ENCODE measurements around the gene SSBP3.

SSBP3 gene

GRCh38 chr1:54259546-54260140 lies 146.6 kb downstream of the SSBP3 start:
- no peak for DNase-seq

- no peak for DNase-seq
Measured at GRCh38 chr1:54257876-54258275, 148.3 kb downstream of the SSBP3 start.

GRCh38 chr1:54257346-54257620 lies 148.9 kb downstream of the SSBP3 start:
- DNase-seq: no peak

GRCh38 chr1:54256522-54257345 lies 149.5 kb downstream of the SSBP3 start:
- DNase-seq: no peak

GRCh38 chr1:54255026-54255702 lies 151.0 kb downstream of the SSBP3 start:
- no peak for DNase-seq

GRCh38 chr1:54254055-54254454 lies 152.1 kb downstream of the SSBP3 start:
- DNase-seq: no peak

GRCh38 chr1:54253480-54253879 lies 152.7 kb downstream of the SSBP3 start:
- DNase-seq: no peak

DNA sequence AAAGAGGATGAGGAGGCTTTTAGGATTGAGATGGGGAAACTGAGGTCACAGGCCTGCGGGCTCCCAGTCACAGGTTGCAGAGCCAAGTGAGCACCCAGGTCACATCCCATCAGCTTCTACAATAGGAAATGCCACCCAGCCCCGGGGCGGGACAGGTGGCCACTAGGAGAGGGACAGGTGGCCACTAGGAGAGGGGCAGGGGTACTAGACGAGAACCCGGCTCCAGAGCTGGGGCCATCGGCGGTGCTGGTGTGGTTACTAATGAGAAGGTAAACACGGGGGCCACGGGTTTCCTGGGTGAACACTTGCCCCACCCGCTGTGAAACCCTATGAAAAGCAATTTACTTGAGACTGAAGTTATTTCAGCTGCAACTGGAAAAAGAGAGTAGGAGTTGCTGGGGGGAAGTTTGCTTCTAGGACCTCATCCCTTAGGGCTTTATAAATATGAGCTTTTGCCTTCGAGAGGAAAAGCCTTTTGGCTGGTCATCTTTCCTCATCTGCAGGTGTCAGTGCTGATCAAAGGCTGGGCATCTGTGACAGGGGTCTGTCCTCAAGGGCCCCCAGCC lies 153.7 kb downstream of the SSBP3 start:
- DNase-seq: no peak

- DNase-seq: no peak
Measured at GRCh38 chr1:54250670-54251069, 155.5 kb downstream of the SSBP3 start.

GRCh38 chr1:54249819-54250435 lies 156.3 kb downstream of the SSBP3 start:
- DNase-seq: no peak

DNA sequence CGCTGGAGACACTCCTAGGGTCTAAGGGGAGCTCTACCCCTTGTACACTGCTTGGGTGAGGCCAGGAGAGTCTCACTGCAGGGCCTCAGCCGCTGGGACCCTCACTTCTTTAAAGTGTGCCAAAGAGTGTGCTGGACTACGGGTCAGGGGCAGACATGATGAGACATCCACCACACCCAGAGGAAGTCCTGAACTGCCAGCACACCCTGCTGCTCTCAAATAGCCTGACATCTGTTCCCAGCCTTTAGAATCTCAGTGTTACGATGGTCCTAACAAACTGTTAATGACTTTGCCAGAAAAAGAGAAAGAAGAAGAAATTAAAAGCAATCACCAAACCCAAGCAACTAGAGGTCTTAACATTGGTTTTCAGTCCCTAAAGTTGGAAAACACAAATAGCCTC lies 157.2 kb downstream of the SSBP3 start:
- no peak for DNase-seq

DNA sequence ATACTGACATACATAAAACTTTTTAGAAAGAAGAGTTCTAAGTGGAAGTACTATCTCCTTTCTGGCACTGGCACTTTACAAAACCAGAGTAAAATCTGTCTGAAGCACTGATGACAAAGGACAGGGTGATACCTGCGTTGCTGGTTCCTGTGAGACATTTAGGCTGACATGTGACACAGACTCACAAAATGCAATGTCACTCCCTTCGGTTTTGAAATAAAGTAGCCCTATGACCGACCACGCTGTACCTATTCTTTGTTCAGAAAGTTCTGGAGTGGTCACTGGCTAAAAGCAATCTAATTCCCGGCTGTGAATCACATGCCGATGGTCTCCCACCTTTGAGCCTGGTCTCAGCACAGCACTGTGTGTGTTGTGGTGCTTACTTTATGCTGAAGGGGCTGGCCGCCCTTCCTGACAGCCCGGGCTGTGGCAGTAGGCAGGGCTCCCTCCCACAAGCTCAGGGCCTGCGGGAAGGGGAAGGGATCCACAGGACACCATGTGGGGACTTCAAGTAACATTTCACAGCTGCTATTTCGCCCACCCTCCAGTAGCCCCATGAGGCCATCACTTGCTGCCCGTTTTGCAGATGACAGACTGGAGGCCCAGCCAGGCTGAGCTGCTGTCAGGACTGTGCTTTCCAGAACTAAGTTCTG lies 158.2 kb downstream of the SSBP3 start:
- DNase-seq: no peak

DNA sequence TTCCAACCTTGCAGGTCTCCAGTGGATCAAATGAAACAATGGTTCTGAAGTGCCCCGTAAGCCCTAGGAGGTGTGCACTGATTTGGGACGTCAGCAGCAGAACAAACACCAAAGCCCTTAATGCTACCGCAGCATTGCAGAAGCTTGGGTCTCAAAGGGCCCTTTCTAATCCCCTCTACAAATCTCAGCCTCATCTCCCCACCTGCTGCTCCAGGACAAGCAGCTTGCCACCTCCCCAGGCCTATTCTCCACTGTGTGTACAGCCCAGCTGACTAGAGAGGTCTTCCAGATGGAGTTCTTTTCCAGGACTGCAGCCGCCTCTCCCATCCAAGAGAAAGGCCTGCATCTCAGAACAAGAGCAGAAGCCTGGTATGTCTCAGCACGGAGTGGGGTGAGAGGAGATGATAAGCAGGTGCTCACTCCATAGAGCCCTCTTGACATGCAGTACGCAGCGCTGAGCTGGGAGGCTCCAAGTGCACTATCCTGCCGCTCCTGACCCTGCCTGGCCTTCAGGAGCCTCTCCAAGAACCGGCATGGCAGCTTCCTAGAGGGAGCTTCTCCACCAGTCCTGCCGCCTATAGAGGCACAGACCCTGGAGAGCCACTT lies 160.0 kb downstream of the SSBP3 start:
- no peak for DNase-seq

- peak; percentile 9 for DNase-seq
Measured at GRCh38 chr1:54245501-54245900, 160.7 kb downstream of the SSBP3 start.

DNA sequence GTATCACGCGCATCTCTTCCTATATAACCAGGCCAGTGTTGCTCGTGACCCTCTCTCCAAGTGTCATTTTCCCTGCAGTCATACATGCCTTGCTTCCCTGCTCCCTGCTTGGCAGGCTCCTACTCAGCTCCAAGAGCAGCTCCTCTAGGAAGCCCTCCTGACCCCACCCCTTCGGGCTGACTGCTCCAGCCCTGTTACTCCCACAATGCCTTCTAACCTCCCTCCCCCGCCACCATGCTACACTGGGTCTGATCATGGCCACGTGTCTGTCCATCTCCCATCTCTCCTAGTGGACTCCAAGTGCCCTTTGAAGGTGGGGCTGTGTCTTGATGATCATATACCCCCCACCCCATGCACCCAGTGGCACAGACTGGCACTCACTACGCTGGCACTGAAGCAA lies 161.5 kb downstream of the SSBP3 start:
- DNase-seq: no peak

GRCh38 chr1:54243022-54243421 lies 163.2 kb downstream of the SSBP3 start:
- no peak for DNase-seq

DNA sequence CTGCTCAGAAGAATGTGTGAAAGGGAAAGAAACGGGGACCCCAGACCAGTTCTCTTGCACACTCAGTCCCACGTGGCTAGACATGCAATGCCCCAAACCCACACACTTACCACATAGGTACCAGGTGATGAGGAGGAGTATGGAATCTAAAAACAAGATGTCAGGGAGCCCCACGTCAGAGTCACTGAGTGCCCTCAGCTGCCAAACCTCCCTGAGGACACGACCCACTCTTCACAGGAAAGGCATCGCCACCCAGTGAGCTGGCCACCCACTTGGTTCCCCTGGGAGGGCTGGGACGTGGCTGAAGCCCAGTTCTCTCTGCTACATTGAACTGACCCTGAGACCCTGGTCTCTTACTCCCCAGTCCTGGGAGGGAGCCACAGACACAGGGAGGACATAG lies 164.8 kb downstream of the SSBP3 start:
- DNase-seq: no peak

GRCh38 chr1:54240741-54241335 lies 165.4 kb downstream of the SSBP3 start:
- DNase-seq: no peak

DNA sequence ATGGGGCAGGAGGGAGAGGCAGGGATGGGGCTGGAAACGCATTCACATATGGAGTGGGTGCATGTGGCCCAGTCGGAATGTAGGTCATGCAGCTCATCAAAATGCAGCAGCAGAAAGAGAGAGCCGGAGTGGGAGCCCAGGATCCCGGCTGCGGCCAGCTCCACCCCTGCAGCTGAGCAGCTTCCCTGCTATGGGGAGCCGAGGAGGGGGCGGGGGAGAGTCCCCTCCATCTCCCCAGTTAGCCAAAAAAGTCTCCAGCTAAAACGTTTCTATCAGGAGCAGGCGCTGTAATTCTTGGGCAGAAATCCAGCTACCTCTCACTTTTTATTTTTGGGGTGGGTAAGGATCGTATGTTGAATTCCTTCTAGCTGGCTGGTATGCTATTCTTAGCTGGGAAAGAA lies 166.6 kb downstream of the SSBP3 start:
- no peak for DNase-seq

DNA sequence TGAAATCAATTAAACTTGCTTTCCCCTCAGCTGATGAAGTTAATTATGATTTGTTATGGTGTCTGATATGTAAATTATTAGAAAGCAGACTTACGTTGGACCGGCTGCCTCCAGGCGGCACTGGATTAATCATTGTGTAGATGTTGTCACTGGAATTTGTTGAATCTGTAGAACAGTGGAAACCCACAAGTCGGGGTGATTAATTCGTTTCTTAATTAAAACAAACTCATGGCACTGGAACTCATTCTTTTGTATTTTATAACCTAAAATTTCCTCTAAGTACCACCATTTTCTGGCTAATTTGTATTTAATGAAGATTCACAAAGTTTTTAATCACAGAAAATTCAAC lies 167.2 kb downstream of the SSBP3 start:
- no peak for DNase-seq

- DNase-seq: no peak
Measured at GRCh38 chr1:54238353-54239034, 167.7 kb downstream of the SSBP3 start.

- no peak for DNase-seq
Measured at GRCh38 chr1:54237586-54237985, 168.6 kb downstream of the SSBP3 start.
